ENCODE measurements around the gene CEP192.

The CEP192 gene

DNA sequence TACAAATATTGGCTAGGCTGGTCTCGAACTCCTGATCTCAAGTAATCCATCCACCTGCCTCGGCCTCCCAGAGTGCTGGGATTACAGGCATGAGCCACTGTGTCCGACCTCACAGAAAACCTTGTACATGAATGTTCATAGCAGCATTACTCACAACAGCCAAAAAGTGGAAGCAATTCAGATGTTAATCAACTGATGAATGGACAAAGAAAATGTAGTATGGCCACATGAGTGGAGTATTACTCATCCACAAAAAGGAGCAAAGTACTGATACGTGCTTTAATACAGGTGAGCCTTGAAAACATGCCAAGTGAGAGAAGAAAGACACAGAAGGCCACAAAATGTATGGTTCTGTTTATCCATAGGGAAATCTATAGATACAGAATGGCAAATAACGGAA lies 20.6 kb downstream of the CEP192 start:
- ChIA-PET POLR2A (no interaction called here), CTCF (interaction anchor here (0.7 kb wide), 2 partner anchors 20 to 38 kb away, joined by 3 read pairs; no protein-coding TSS in a partner anchor)
- no peak overlapping the region for H3K4me3 ChIP-seq (ENCODE audit: low read depth, low read length)
- no peak overlapping the region for H3K27ac ChIP-seq (ENCODE audit: extremely low read depth, low read depth, low read length)
- TF ChIP-seq ZNF398 (tag by site-specific recombination; IDR thresholded peaks at IDR 0.05) = no peak
- no peak for TF ChIP-seq ZNF416 (tag by site-specific recombination; IDR thresholded peaks at IDR 0.05)
- TF ChIP-seq ZNF654 (tag by site-specific recombination; IDR thresholded peaks at IDR 0.05; ENCODE audit: low read depth) = no peak
- no peak for TF ChIP-seq BCL11A (tag by site-specific recombination; IDR thresholded peaks at IDR 0.05; ENCODE audit: low read depth)
- no peak for TF ChIP-seq HOXA7 (CRISPR knock-in tag; IDR thresholded peaks at IDR 0.05; ENCODE audit: borderline replicate concordance)
- no peak for TF ChIP-seq ZNF624 (tag by site-specific recombination; IDR thresholded peaks at IDR 0.05)
- no peak for TF ChIP-seq ZSCAN23 (tag by site-specific recombination; IDR thresholded peaks at IDR 0.05)
- no peak for TF ChIP-seq ZNF23 (tag by site-specific recombination; IDR thresholded peaks at IDR 0.05; ENCODE audit: borderline replicate concordance)
- TF ChIP-seq TCF7L2 (IDR thresholded peaks at IDR 0.05; ENCODE audit: borderline replicate concordance, low read depth, low read length) = no peak
- no peak for TF ChIP-seq YY2 (tag by site-specific recombination; IDR thresholded peaks at IDR 0.05)
- TF ChIP-seq ZBTB1 (tag by site-specific recombination; IDR thresholded peaks at IDR 0.05) = no peak
- peaks cover 66 to 75% of the 10 kb centered on the region in 2 experiments for H3K36me3 ChIP-seq (ENCODE audit: control insufficient read depth in 2 of 2, insufficient read depth in 1 of 2, low read length in 2 of 2)
- no peaks in the 10 kb centered on the region for H3K4me1 ChIP-seq (ENCODE audit: control insufficient read depth, insufficient read depth, low read length)
- no peaks in the 10 kb centered on the region for H3K9me3 ChIP-seq (ENCODE audit: control insufficient read depth, insufficient read depth, low read depth, low read length)

GRCh38 chr18:13014232-13014631 lies 23.1 kb downstream of the CEP192 start:
- CTCF ChIA-PET = interaction anchor here (0.6 to 2.5 kb wide), 2 partner anchors 10 to 88 kb away, joined by 3 to 13 read pairs; no protein-coding TSS in a partner anchor
- H3K4me1 ChIP-seq (ENCODE audit: control insufficient read depth, insufficient read depth, low read length) = no peaks in the 10 kb centered on the region
- peaks cover 72 to 80% of the 10 kb centered on the region in 2 experiments for H3K36me3 ChIP-seq (ENCODE audit: control insufficient read depth in 2 of 2, insufficient read depth in 1 of 2, low read length in 2 of 2)
- no peak overlapping the region for H3K27ac ChIP-seq (ENCODE audit: extremely low read depth, low read depth, low read length)
- POLR2A ChIA-PET = interaction anchor here (2.6 kb wide), 1 partner anchor 23 kb away, joined by 10 read pairs; the partner anchor contains the start of gene CEP192
- no peaks in the 10 kb centered on the region for H3K9me3 ChIP-seq (ENCODE audit: control insufficient read depth, insufficient read depth, low read depth, low read length)
- H3K4me3 ChIP-seq (ENCODE audit: low read depth, low read length) = no peak overlapping the region
- TF ChIP-seq ZBTB44 (tag by site-specific recombination; IDR thresholded peaks at IDR 0.05) (no peak), ZNF2 (tag by site-specific recombination; IDR thresholded peaks at IDR 0.05) (no peak), ZNF311 (tag by site-specific recombination; IDR thresholded peaks at IDR 0.05; ENCODE audit: borderline replicate concordance) (no peak), ZNF175 (tag by site-specific recombination; IDR thresholded peaks at IDR 0.05) (no peak), ZSCAN30 (tag by site-specific recombination; IDR thresholded peaks at IDR 0.05) (no peak), ZNF843 (tag by site-specific recombination; IDR thresholded peaks at IDR 0.05) (no peak)

DNA sequence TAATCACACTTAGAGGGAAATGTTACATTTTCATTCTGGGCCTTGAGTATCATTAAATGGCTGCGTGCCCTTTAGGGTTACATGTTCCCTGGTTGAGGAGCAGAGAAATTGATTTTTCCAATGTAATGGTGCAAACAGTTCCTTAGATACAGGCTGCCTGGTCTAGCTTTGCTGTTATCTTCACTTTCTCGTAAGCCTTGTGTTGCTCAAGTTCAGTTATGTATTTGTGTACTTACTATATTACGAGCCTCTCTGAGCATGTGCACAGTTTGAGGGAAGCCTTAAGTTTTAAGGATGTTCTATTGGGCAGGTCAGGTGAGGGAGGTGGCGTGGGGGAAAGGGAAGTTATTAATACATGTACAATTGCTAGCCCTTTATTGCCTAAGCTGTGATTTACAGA lies 23.7 kb downstream of the CEP192 start:
- no peaks in the 10 kb centered on the region for H3K4me1 ChIP-seq (ENCODE audit: control insufficient read depth, insufficient read depth, low read length)
- H3K9me3 ChIP-seq (ENCODE audit: control insufficient read depth, insufficient read depth, low read depth, low read length) = no peaks in the 10 kb centered on the region
- H3K27ac ChIP-seq (ENCODE audit: extremely low read depth, low read depth, low read length) = no peak overlapping the region
- POLR2A ChIA-PET = interaction anchor here (2.6 kb wide), 1 partner anchor 24 kb away, joined by 10 read pairs; the partner anchor contains the start of gene CEP192
- CTCF ChIA-PET = interaction anchor here (2.5 kb wide), 1 partner anchor 11 kb away, joined by 13 read pairs; no protein-coding TSS in a partner anchor
- peaks cover 72 to 77% of the 10 kb centered on the region in 2 experiments for H3K36me3 ChIP-seq (ENCODE audit: control insufficient read depth in 2 of 2, insufficient read depth in 1 of 2, low read length in 2 of 2)
- TF ChIP-seq ZNF23 (tag by site-specific recombination; IDR thresholded peaks at IDR 0.05; ENCODE audit: borderline replicate concordance) (no peak), ZFP37 (tag by site-specific recombination; IDR thresholded peaks at IDR 0.05) (no peak), ZNF157 (tag by site-specific recombination; IDR thresholded peaks at IDR 0.05) (no peak), ZNF391 (tag by site-specific recombination; IDR thresholded peaks at IDR 0.05; ENCODE audit: borderline replicate concordance, low read depth) (no peak), REPIN1 (tag by site-specific recombination; IDR thresholded peaks at IDR 0.05; ENCODE audit: low read depth) (no peak), GLI2 (tag by site-specific recombination; IDR thresholded peaks at IDR 0.05; ENCODE audit: borderline replicate concordance, low read depth) (no peak), ZNF654 (tag by site-specific recombination; IDR thresholded peaks at IDR 0.05; ENCODE audit: low read depth) (no peak), ZNF843 (tag by site-specific recombination; IDR thresholded peaks at IDR 0.05) (no peak)
- H3K4me3 ChIP-seq (ENCODE audit: low read depth, low read length) = no peak overlapping the region
